ENCODE data around the gene GRM6.

The GRM6 gene

DNA sequence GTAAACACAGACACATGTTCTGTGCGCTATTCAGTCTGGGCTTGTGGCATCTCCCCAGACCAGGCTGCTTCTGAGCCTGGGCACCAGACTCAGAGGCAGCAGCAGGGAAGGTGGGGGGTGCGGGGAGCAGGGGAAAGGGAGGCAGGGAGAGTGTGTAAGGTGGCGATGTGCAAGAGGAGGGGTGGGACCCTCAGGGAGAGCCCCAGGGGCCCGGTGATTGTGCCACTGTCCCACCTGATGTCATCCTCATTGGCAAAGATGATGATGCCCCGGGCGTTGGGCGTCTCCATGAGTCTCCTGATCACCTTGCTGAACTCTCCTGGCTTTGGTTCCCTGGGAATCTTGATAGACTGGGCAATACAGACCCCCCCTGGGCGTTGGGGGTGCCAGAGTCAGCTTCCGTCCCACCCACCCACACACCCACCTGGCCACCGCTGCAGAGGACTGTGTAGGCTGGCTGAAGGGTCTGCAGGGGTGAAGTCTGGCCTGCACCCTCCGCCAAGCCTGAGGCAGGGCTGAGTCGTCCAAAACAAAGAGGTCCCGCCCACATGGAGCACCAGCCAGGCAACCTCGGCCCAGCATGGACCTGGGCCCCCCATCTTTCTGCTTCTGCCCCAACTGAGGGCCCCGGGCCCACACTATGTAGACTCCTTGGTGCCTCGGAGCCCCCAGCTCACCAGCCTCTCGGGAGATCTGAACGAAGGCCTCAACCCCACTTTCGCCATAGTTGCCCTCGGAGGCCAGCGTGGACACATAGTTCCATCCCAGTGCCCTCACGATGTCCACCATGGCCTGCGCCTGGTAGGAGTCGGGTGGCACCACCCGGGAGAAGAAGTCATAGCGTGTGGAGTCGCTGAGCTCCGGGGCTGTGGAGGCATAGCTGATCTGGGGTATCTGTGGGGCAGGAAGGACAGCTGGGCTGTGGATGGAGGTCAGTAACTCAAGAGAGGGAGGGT is 3.7 kb downstream of the GRM6 start:
- Mint-ChIP-seq H3K27ac (no peak overlapping the region), H3K4me1 (ENCODE audit: low read depth) (peaks cover 2% of the 10 kb centered on the region), H3K36me3 (ENCODE audit: low read depth) (no peaks in the 10 kb centered on the region)

DNA sequence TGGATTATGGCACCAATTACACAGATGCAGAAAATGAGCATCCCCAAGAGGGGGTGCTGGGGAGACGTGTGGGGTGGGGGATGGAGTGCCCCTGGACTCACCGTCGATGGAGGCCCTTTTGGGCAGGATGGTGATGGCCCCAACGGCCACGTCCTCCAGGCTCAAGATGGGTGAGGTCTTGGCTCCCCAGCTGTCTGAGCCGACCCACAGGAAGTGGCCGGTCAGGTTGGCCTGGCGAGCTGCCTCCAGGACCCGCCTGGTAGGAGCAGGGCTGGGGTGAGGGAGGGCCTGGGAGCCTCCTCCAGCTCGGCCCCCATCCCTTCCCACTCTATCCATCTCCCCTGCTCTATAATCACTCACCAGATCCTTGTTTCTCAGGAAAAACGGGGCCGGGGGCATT is 4.6 kb downstream of the GRM6 start:
- Mint-ChIP-seq H3K9me3 (peaks cover 9% of the 10 kb centered on the region), H3K4me3 (no peak overlapping the region), H3K27ac (no peak overlapping the region), H3K4me1 (ENCODE audit: low read depth) (peaks cover 2% of the 10 kb centered on the region), H3K27me3 (peaks cover 32% of the 10 kb centered on the region), H3K36me3 (ENCODE audit: low read depth) (no peaks in the 10 kb centered on the region)
- DNase-seq, result no peak

More for the DNA sequence above, 3.7 kb downstream of the GRM6 start:
- peaks cover 9% of the 10 kb centered on the region for H3K9me3 Mint-ChIP-seq
- peaks cover 41% of the 10 kb centered on the region for H3K27me3 Mint-ChIP-seq
- DNase-seq, result no peak
- H3K4me3 Mint-ChIP-seq, result no peak overlapping the region

GRCh38 chr5:178989311-178989710 is 5.8 kb downstream of the GRM6 start:
- no peak overlapping the region for H3K27ac Mint-ChIP-seq
- no peak overlapping the region for H3K4me3 Mint-ChIP-seq
- DNase-seq, result no peak
- H3K36me3 Mint-ChIP-seq (ENCODE audit: low read depth), result no peaks in the 10 kb centered on the region
- no peaks in the 10 kb centered on the region for H3K4me1 Mint-ChIP-seq (ENCODE audit: low read depth)
- H3K27me3 Mint-ChIP-seq, result peaks cover 27% of the 10 kb centered on the region
- peaks cover 9% of the 10 kb centered on the region for H3K9me3 Mint-ChIP-seq

- Mint-ChIP-seq H3K36me3 (ENCODE audit: low read depth) (no peaks in the 10 kb centered on the region), H3K27ac (no peak overlapping the region), H3K27me3 (peaks cover 20% of the 10 kb centered on the region), H3K9me3 (peaks cover 9% of the 10 kb centered on the region), H3K4me3 (no peak overlapping the region), H3K4me1 (ENCODE audit: low read depth) (no peaks in the 10 kb centered on the region)
- DNase-seq, result no peak
These were observed 6.5 kb downstream of the GRM6 start for GRCh38 chr5:178988436-178989220.

- Mint-ChIP-seq H3K9me3 (peaks cover 19% of the 10 kb centered on the region), H3K36me3 (ENCODE audit: low read depth) (no peaks in the 10 kb centered on the region), H3K4me1 (ENCODE audit: low read depth) (no peaks in the 10 kb centered on the region), H3K27me3 (no peaks in the 10 kb centered on the region), H3K27ac (no peak overlapping the region), H3K4me3 (no peak overlapping the region)
- no peak for DNase-seq
These were observed 8.7 kb downstream of the GRM6 start for GRCh38 chr5:178986326-178986960.

DNA sequence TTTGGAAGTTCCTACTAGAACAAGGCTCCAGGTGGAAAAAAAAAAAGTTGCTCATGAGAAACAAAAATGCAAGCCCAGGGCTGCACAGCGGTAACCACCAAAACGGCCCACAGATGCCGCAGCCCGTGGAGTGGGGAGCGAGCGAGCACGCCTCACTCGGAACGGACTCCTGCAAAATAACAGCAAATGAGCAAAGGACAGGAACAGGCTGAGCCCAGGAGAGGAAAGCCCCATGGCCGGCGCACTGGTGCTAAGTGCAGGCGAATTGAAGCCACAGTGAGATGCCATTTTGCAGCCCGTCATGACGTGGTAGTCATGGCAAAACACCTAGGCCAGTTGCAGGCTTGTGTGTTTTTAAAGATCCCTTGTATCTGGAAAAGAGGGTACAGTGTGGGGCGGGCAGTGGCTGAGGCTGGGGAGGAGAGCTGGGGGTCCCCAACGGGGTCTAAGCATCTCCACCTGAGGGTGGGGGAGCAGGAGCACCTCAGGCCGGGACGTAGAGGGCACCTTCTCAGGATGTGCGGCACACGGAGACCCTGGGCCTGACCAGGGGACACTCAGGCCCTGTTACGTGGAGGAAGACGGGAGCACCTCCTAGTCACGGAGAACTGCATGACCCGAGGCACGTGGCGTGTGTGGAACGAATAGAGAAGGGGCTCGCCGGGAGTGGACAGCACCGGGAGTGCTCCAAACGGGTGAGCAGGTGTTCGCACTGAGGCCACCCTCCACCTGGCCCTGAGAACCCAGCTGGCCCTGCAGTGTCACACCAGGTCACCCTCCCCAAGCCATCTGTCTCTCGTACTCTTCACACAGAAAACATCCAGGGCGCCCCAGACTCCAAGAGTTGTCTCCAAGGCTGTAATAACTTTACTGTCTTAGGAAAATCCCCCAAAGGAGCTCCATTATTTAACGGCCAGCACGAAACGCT is 10.7 kb downstream of the GRM6 start:
- DNase-seq, result no peak
- Mint-ChIP-seq H3K4me1 (ENCODE audit: low read depth) (no peaks in the 10 kb centered on the region), H3K4me3 (no peak overlapping the region), H3K27ac (no peak overlapping the region), H3K36me3 (ENCODE audit: low read depth) (no peaks in the 10 kb centered on the region), H3K27me3 (no peaks in the 10 kb centered on the region), H3K9me3 (peaks cover 31% of the 10 kb centered on the region)

DNA sequence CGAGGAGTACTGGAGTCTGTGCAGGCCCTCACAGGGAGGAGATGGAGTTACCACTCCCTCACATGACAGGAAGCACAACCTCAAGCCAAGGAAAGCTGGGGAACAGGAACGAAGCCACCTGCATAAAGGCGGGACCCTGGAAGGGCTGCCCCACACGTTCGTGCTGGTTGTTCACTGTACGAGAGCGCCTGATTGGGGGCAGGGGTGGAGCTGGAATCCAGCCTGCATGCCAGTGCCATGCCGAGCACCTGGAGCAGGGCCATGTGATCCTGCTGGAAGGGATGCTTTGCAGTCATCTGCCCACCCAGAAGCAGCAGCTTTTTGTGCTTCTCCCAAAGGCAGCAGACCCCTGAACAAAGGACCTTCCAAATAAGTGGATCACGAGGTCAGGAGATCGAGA is 11.4 kb downstream of the GRM6 start:
- Mint-ChIP-seq H3K9me3 (peaks cover 38% of the 10 kb centered on the region), H3K27ac (no peak overlapping the region), H3K4me1 (ENCODE audit: low read depth) (no peaks in the 10 kb centered on the region), H3K27me3 (no peaks in the 10 kb centered on the region), H3K4me3 (no peak overlapping the region), H3K36me3 (ENCODE audit: low read depth) (no peaks in the 10 kb centered on the region)
- no peak for DNase-seq

GRCh38 chr5:178982941-178983340 is 12.2 kb downstream of the GRM6 start:
- Mint-ChIP-seq H3K4me1 (ENCODE audit: low read depth) (no peaks in the 10 kb centered on the region), H3K36me3 (ENCODE audit: low read depth) (no peaks in the 10 kb centered on the region), H3K27ac (no peak overlapping the region), H3K4me3 (no peak overlapping the region), H3K27me3 (no peaks in the 10 kb centered on the region), H3K9me3 (peaks cover 44% of the 10 kb centered on the region)
- no peak for DNase-seq

DNA sequence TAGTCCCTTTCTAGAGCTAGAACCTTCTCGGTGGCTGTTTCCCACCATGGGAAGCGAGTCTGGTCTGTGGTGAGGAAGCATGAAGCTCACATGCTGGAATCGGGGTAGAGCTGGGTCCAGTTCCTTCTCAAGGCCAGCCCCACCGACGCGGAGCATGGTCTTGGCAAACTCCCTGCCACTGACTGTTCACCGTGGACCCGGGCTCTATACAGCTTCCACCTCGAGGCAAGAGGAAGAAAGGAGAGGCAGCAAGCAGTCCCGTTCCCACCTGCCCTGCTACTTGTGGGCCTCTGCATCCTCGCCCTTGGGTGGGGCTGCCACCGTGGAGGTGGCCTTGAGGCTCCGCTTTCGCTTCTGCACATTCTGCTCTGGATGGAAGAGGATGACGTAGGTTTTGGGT is 13.7 kb downstream of the GRM6 start:
- Mint-ChIP-seq H3K4me3 (no peak overlapping the region), H3K9me3 (peaks cover 49% of the 10 kb centered on the region), H3K27ac (no peak overlapping the region)

DNA sequence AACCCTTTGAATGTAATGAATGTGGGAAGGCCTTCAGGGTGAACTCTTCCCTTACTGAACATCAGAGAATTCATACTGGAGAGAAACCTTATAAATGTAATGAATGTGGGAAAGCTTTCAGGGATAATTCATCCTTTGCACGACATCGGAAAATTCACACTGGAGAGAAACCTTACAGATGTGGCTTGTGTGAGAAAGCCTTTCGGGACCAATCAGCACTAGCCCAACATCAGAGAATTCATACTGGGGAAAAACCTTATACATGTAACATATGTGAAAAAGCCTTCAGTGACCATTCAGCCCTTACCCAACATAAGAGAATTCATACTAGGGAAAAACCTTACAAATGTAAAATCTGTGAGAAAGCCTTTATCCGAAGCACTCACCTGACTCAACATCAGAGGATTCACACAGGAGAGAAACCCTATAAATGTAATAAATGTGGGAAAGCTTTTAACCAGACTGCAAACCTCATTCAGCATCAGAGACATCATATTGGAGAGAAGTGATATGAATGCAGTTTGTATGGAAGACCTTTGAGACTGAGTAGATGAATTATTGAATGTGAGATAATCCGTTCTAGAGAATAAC is 29.6 kb downstream of the GRM6 start:
- Mint-ChIP-seq H3K9me3 (peaks cover 68% of the 10 kb centered on the region), H3K36me3 (ENCODE audit: low read depth) (peaks cover 51% of the 10 kb centered on the region), H3K4me3 (no peak overlapping the region), H3K4me1 (ENCODE audit: low read depth) (no peaks in the 10 kb centered on the region), H3K27ac (no peak overlapping the region), H3K27me3 (no peaks in the 10 kb centered on the region)
- no peak for DNase-seq

More for the DNA sequence above, 13.7 kb downstream of the GRM6 start:
- no peak for DNase-seq
- no peaks in the 10 kb centered on the region for H3K27me3 Mint-ChIP-seq
- H3K4me1 Mint-ChIP-seq (ENCODE audit: low read depth), result no peaks in the 10 kb centered on the region
- no peaks in the 10 kb centered on the region for H3K36me3 Mint-ChIP-seq (ENCODE audit: low read depth)

GRCh38 chr5:178941361-178941760 is 53.8 kb downstream of the GRM6 start:
- DNase-seq, result no peak
- Mint-ChIP-seq H3K36me3 (ENCODE audit: low read depth) (peaks cover 49% of the 10 kb centered on the region), H3K4me3 (no peak overlapping the region), H3K9me3 (peaks cover 73% of the 10 kb centered on the region), H3K27ac (no peak overlapping the region), H3K27me3 (peaks cover 42% of the 10 kb centered on the region), H3K4me1 (ENCODE audit: low read depth) (no peaks in the 10 kb centered on the region)

DNA sequence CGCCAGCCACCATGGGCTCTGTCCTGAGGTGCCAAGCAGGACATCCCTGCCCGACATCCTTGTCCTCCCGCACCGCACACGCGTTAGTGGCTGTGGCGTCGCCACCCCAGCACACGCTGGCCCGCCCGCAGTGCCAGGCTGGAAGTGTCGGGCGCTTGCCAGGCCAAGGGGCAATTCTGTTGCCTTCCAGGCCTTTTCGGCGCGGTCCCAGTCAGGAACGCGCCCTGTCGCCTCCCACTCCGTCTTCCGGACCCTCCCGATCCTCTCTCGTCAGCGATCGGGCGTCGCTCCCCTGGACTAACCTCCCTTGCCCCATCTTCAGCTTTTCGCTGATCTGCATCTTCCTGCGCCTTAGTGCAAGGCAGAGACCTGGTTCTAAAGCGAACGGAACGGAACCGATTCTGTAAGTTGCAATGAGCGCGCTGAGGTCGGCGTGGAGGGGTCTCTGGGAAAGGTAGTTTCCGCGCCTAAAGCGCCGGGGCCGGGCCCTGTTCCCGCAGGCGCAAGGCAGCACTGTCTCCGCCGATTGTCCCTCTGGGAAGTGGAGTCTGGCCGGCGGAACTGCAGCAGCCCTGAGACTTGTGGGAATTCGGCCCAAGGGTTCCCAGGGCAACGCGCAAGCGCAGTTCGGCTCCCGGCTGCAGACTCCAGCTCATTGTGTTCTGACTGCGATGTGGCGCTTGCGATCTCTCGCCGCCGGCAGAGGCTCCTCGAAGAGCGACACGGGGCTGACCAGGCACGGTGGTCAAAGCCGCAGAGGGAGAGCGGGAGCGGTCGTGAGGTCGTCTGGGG is 54.4 kb downstream of the GRM6 start, which contains the start of gene ZNF454:
Gene ZNF454 (plus strand): TSS at position 630 of the 792 bp plus-strand sequence. CDS start 1,594 bp downstream, outside the sequence.
- no peaks in the 10 kb centered on the region for H3K4me1 Mint-ChIP-seq (ENCODE audit: low read depth)
- no peak for DNase-seq
- peaks cover 55% of the 10 kb centered on the region for H3K36me3 Mint-ChIP-seq (ENCODE audit: low read depth)
- no peak within 1 kb of the TSS for H3K27ac Mint-ChIP-seq
- peaks cover 42% of the 10 kb centered on the region for H3K27me3 Mint-ChIP-seq
- H3K9me3 Mint-ChIP-seq, result peaks cover 75% of the 10 kb centered on the region
- no peak within 1 kb of the TSS for H3K4me3 Mint-ChIP-seq

All from activated T-cell treated with anti-CD3 and anti-CD28 coated beads, Interleukin-2, amount 50 U/mL, for 24 hours (primary cell).